IMR-90 (cell line): ENCODE measurements around the gene PDGFC. TPM values are rescaled to one million over a fixed set of nuclear protein-coding genes. Genes with fewer than 3 reads are reported as not detected.

Source experiments
- ATAC-seq: fragments of 200-7000 bp; cut with Tn5 transposase; 2 replicates; pipeline ENCODE4 v1.9.1; 2020; ENCODE audit warnings: low read depth, mild to moderate bottlenecking, moderate library complexity
- BruUV-seq: library from RNA; stranded (reverse); fragments of 400-500 nt; replicated peaks from 2 replicates; lab custom pipeline; 2021; lab: Mats Ljungman, UMichigan
- CTCF ChIA-PET: fragments of 300-600 bp; formaldehyde crosslinking; extraction: SDS; loops from one replicate; lab custom pipeline; 2021; ENCODE audit warnings: antibody characterized with exemption; lab: Yijun Ruan, JAX
- POLR2A ChIA-PET: fragments of 300-600 bp; sonication (Branson Sonifier 250); formaldehyde crosslinking; loops from one replicate; lab custom pipeline; 2022; ENCODE audit warnings: antibody characterized with exemption; ENCODE audit not compliant: unreplicated experiment; lab: Charles Lee
- DNase-seq: peaks from one replicate; pipeline ENCODE4 v3.0.0; 2013
- H2AFZ ChIP-seq: replicated peaks from 2 replicates; pipeline ENCODE3; 2013; ENCODE audit warnings: low read length, mild to moderate bottlenecking; ENCODE audit not compliant: poor library complexity
- H2AK5ac ChIP-seq: 2 replicates; pipeline ENCODE4 v1.6.1; 2013; ENCODE audit warnings: low read depth, low read length, inconsistent platforms
- H2AK9ac ChIP-seq: replicated peaks from 2 replicates; pipeline ENCODE3; 2013; ENCODE audit warnings: mild to moderate bottlenecking, low read depth, low read length, moderate library complexity; ENCODE audit not compliant: poor library complexity
- H2BK120ac ChIP-seq: 2 replicates; pipeline ENCODE4 v1.6.1; 2013; ENCODE audit warnings: low read depth, low read length, inconsistent platforms
- H2BK15ac ChIP-seq: 3 replicates; pipeline ENCODE4 v1.6.1; 2013; ENCODE audit warnings: low read depth, low read length, inconsistent platforms
- H2BK20ac ChIP-seq: 2 replicates; pipeline ENCODE4 v1.6.1; 2013; ENCODE audit warnings: low read depth, mild to moderate bottlenecking, inconsistent platforms, low read length, moderate library complexity
- H2BK5ac ChIP-seq: 2 replicates; pipeline ENCODE4 v1.6.1; 2013; ENCODE audit warnings: mild to moderate bottlenecking, low read depth, low read length, inconsistent platforms; ENCODE audit not compliant: poor library complexity, severe bottlenecking
- H3K14ac ChIP-seq: replicated peaks from 2 replicates; pipeline ENCODE4 v1.6.1; 2013; ENCODE audit warnings: low read depth, low read length, inconsistent platforms
- H3K18ac ChIP-seq: 2 replicates; pipeline ENCODE4 v1.6.1; 2013; ENCODE audit warnings: low read depth, low read length, control low read depth
- H3K23ac ChIP-seq: 2 replicates; pipeline ENCODE4 v1.6.1; 2013; ENCODE audit warnings: low read depth, low read length, inconsistent platforms
- H3K27ac ChIP-seq: 2 replicates; pipeline ENCODE4 v1.5.1; 2013; ENCODE audit warnings: mild to moderate bottlenecking, control low read depth, low read length; ENCODE audit not compliant: insufficient read depth
- H3K27me3 ChIP-seq: 2 replicates; pipeline ENCODE4 v1.6.1; 2013; ENCODE audit warnings: low read length; ENCODE audit not compliant: control insufficient read depth, insufficient read depth
- H3K36me3 ChIP-seq: 2 replicates; pipeline ENCODE4 v1.6.1; 2013; ENCODE audit warnings: low read length, mixed read lengths; ENCODE audit not compliant: control insufficient read depth, insufficient read depth
- H3K4ac ChIP-seq: 2 replicates; pipeline ENCODE4 v1.6.1; 2013; ENCODE audit warnings: low read depth, low read length, inconsistent platforms
- H3K4me1 ChIP-seq: 2 replicates; pipeline ENCODE4 v1.6.1; 2013; ENCODE audit warnings: low read length, mixed read lengths; ENCODE audit not compliant: control insufficient read depth, insufficient read depth
- H3K4me2 ChIP-seq: 2 replicates; pipeline ENCODE4 v1.6.1; 2013; ENCODE audit warnings: low read depth, mild to moderate bottlenecking, control low read depth, low read length, moderate library complexity
- H3K4me3 ChIP-seq: 2 replicates; pipeline ENCODE4 v1.5.1; 2013; ENCODE audit warnings: low read depth, mild to moderate bottlenecking, control low read depth, low read length, moderate library complexity; ENCODE audit not compliant: insufficient read depth
- H3K56ac ChIP-seq: 2 replicates; pipeline ENCODE4 v1.6.1; 2013; ENCODE audit warnings: low read length, inconsistent platforms; ENCODE audit not compliant: insufficient read depth; ENCODE audit errors: extremely low read depth
- H3K79me1 ChIP-seq, 2 experiments: 2 replicates each; pipeline ENCODE4 v1.6.1; 2013; ENCODE audit warnings: low read length in 2 of 2, inconsistent platforms in 1 of 2, low read depth in 1 of 2
- H3K9ac ChIP-seq: 2 replicates; pipeline ENCODE4 v1.6.1; 2013; ENCODE audit warnings: low read depth, low read length, control low read depth
- H3K9me1 ChIP-seq: 2 replicates; pipeline ENCODE4 v1.6.1; 2013; ENCODE audit warnings: low read length, inconsistent platforms; ENCODE audit not compliant: insufficient read depth
- H3K9me3 ChIP-seq: 2 replicates; pipeline ENCODE4 v1.6.1; 2013; ENCODE audit warnings: low read length; ENCODE audit not compliant: control insufficient read depth, insufficient read depth
- H4K20me1 ChIP-seq: 2 replicates; pipeline ENCODE4 v1.6.1; 2013; ENCODE audit warnings: low read length, inconsistent platforms; ENCODE audit not compliant: insufficient read depth
- H4K5ac ChIP-seq: 2 replicates; pipeline ENCODE4 v1.6.1; 2013; ENCODE audit warnings: mild to moderate bottlenecking, low read depth, low read length, control low read depth
- H4K8ac ChIP-seq, 2 experiments: 2 replicates each; pipeline ENCODE4 v1.6.1; 2013; ENCODE audit warnings: low read depth in 2 of 2, low read length in 2 of 2, control low read depth in 1 of 2, inconsistent platforms in 1 of 2
- H4K91ac ChIP-seq: 2 replicates; pipeline ENCODE4 v1.6.1; 2013; ENCODE audit warnings: low read depth, low read length, inconsistent platforms; ENCODE audit not compliant: insufficient read depth
- BHLHE40 ChIP-seq: fragments of 150-350 bp; IDR thresholded peaks from 2 replicates; pipeline ENCODE4 v1.6.1; 2016; ENCODE audit warnings: mild to moderate bottlenecking, low read depth, low read length
- CEBPB ChIP-seq: IDR thresholded peaks from 2 replicates; pipeline ENCODE4 v1.6.1; 2012; ENCODE audit warnings: low read depth, low read length, improper control_type of control experiment
- CHD1 ChIP-seq: IDR thresholded peaks from 2 replicates; pipeline ENCODE4 v1.6.1; 2012; ENCODE audit warnings: low read depth, low read length, improper control_type of control experiment
- MAFK ChIP-seq: IDR thresholded peaks from 2 replicates; pipeline ENCODE4 v1.6.1; 2012; ENCODE audit warnings: low read depth, low read length, improper control_type of control experiment
- MXI1 ChIP-seq: IDR thresholded peaks from 2 replicates; pipeline ENCODE4 v1.6.1; 2012; ENCODE audit warnings: low read depth, mild to moderate bottlenecking, low read length, moderate library complexity, borderline replicate concordance
- POLR2A ChIP-seq: IDR thresholded peaks from 2 replicates; pipeline ENCODE4 v1.6.1; 2012; ENCODE audit warnings: mild to moderate bottlenecking, low read depth, low read length
- WGBS, 2 experiments: methylation state at CpG; one replicate each; pipeline versions ENCODE4 v1.1.5 to v1.1.7; 2013; ENCODE audit warnings: missing lambda C conversion rate in 2 of 2; ENCODE audit not compliant: insufficient read length in 1 of 2; ENCODE audit errors: extremely low coverage in 2 of 2; 5-methylcytosine and 5-hydroxymethylcytosine counted together
- dilution Hi-C: fragments of 300-500 bp; cut with HindIII; formaldehyde crosslinking; loops from one replicate; pipeline ENCODE4 v1.14.3; 2018; ENCODE audit warnings: low sequenced_read_pairs; ENCODE audit not compliant: unreplicated experiment
- in situ Hi-C: fragments of 300-500 bp; cut with MboI; formaldehyde crosslinking; loops from 3 replicates; pipeline ENCODE4 v1.14.3; 2019; ENCODE audit warnings: low sequenced_read_pairs, inconsistent platforms, mixed read lengths
- intact Hi-C: fragments of 100-400 bp; cut with micrococcal nuclease; formaldehyde crosslinking; loops from 2 replicates; pipeline ENCODE4 v1.10.0; 2022
- polyA plus RNA-seq, 3 experiments: library from polyadenylated mRNA; depleted of rRNA; stranded (reverse); fragments of >200 nt; gene quantifications; 2 replicates each; pipeline ENCODE4 v1.2.3, GENCODE V29; 2012; ENCODE audit warnings: low replicate concordance in 1 of 3
- total RNA-seq: library from RNA; depleted of rRNA; stranded (reverse); fragments of >200 nt; gene quantifications from 2 replicates; pipeline ENCODE4 v1.2.3, GENCODE V29; 2012
- TF ChIP-seq, protein P1 (sequence below): conservative IDR thresholded peaks from 2 replicates; pipeline ENCODE4 v1.5.1; 2012; ENCODE audit warnings: mild to moderate bottlenecking, low read depth, low read length, improper control_type of control experiment

PDGFC gene
- total and polyA plus RNA-seq, 2 of the 4 experiments (the other 2 are of a cell fraction), result 19.8 to 90.7 TPM

DNA sequence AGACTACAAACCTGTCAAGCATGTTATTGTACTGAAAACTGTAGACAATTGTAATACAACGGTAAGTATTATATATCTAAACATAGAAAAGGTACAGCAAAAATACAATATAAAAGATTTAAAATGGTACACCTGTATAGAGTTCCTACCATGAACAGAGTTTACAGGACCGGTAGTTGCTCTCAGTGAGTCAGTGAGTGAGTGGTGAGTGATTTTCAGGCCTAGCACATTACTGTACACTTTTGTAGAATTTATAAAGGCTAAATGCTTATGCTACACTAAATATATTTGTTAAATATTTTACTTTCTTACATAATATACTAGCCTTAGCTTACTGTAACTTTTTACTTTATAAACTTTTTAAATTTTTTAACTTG lies 37.4 kb downstream of the PDGFC start:
- no peak for DNase-seq
- peak overlapping the region; percentile 73 for H2BK5ac ChIP-seq
- H2AK9ac ChIP-seq, result no peak overlapping the region
- no peak overlapping the region for H2BK20ac ChIP-seq
- no peak overlapping the region for H3K14ac ChIP-seq
- ChIA-PET CTCF (no interaction called here), POLR2A (no interaction called here)
- no peak overlapping the region for H3K9ac ChIP-seq
- H3K4me1 ChIP-seq, result peaks cover 13% of the 10 kb centered on the region
- H4K20me1 ChIP-seq, result peaks cover 3% of the 10 kb centered on the region; the same call in 1 of the 2 replicates
- dilution Hi-C loops, result no loop called here
- no peak overlapping the region for H3K4ac ChIP-seq
- peaks cover 31 to 56% of the 10 kb centered on the region in 2 experiments for H3K79me1 ChIP-seq
- no peak overlapping the region for H3K23ac ChIP-seq
- H2BK120ac ChIP-seq, result no peak overlapping the region
- no peak overlapping the region for H2AFZ ChIP-seq
- no TSS peak for BruUV-seq
- intact Hi-C loops, result loop anchor here (1.0 kb wide), 1 partner anchor 28 kb away; no protein-coding TSS in a partner anchor
- H4K8ac ChIP-seq, result no peak overlapping the region
- peak; percentile 45 for ATAC-seq
- peak overlapping the region; percentile 14; the same call in 1 of the 2 replicates for H3K18ac ChIP-seq
- TF ChIP-seq MXI1, result no peak
- TF ChIP-seq CEBPB, result no peak
- no peak for TF ChIP-seq MAFK
- no peak for TF ChIP-seq POLR2A
- TF ChIP-seq BHLHE40, result no peak
- no peak for TF ChIP-seq CHD1
- TF ChIP-seq, protein P1, sequence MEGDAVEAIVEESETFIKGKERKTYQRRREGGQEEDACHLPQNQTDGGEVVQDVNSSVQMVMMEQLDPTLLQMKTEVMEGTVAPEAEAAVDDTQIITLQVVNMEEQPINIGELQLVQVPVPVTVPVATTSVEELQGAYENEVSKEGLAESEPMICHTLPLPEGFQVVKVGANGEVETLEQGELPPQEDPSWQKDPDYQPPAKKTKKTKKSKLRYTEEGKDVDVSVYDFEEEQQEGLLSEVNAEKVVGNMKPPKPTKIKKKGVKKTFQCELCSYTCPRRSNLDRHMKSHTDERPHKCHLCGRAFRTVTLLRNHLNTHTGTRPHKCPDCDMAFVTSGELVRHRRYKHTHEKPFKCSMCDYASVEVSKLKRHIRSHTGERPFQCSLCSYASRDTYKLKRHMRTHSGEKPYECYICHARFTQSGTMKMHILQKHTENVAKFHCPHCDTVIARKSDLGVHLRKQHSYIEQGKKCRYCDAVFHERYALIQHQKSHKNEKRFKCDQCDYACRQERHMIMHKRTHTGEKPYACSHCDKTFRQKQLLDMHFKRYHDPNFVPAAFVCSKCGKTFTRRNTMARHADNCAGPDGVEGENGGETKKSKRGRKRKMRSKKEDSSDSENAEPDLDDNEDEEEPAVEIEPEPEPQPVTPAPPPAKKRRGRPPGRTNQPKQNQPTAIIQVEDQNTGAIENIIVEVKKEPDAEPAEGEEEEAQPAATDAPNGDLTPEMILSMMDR, result no peak
- no peak overlapping the region for H3K4me3 ChIP-seq
- no peaks in the 10 kb centered on the region for H3K36me3 ChIP-seq
- no peak overlapping the region for H4K5ac ChIP-seq
- no peaks in the 10 kb centered on the region for H3K27me3 ChIP-seq
- H3K56ac ChIP-seq, result no peak overlapping the region; the same call in 1 of the 2 replicates
- no peak overlapping the region for H2BK15ac ChIP-seq
- in situ Hi-C loops, result no loop called here
- H3K9me1 ChIP-seq, result peaks cover 3% of the 10 kb centered on the region; the same call in 1 of the 2 replicates
- no peak overlapping the region; the same call in 1 of the 2 replicates for H2AK5ac ChIP-seq
- H4K91ac ChIP-seq, result no peak overlapping the region
- peak overlapping the region; percentile 4; the same call in 1 of the 2 replicates for H3K4me2 ChIP-seq
- whole genome bisulfite sequencing, 2 experiments, result no CpG with 5 or more reads among the region's 2 CpGs
- no peaks in the 10 kb centered on the region for H3K9me3 ChIP-seq
- no peak overlapping the region for H3K27ac ChIP-seq
